Stimulated activated memory B cell treated with anti-CD40 and anti-IgM and Interleukin-4, amounts not matched to agents 10 μg/mL and 1 μg/mL and 100 μg/mL, for 72 hours (primary cell): ENCODE measurements around the gene HOXD12.
A peak's percentile ranks its signal among the peaks of the same experiment; 100 is the strongest.

Experiments
- ATAC-seq: fragments of 150-1000 bp; cut with Tn5 transposase; 2 replicates; pipeline ENCODE4 v1.10.0; 2021
- H3K27ac Mint-ChIP-seq: one replicate; pipeline ENCODE4 v1.8.0; 2022; ENCODE audit warnings: mild to moderate bottlenecking, mixed read lengths
- H3K27me3 Mint-ChIP-seq: one replicate; pipeline ENCODE4 v1.8.0; 2022; ENCODE audit warnings: mixed read lengths
- H3K36me3 Mint-ChIP-seq: one replicate; pipeline ENCODE4 v1.8.0; 2022; ENCODE audit warnings: mixed read lengths
- H3K4me1 Mint-ChIP-seq: one replicate; pipeline ENCODE4 v1.8.0; 2022; ENCODE audit warnings: mixed read lengths
- H3K4me3 Mint-ChIP-seq: one replicate; pipeline ENCODE4 v1.8.0; 2022; ENCODE audit warnings: mild to moderate bottlenecking, moderate library complexity, mixed read lengths
- H3K9me3 Mint-ChIP-seq: one replicate; pipeline ENCODE4 v1.8.0; 2022; ENCODE audit warnings: mixed read lengths

HOXD12 gene

GRCh38 chr2:176105078-176105729, 5.6 kb downstream of the HOXD12 start:
- H3K36me3 Mint-ChIP-seq, result no peaks in the 10 kb centered on the region
- H3K4me3 Mint-ChIP-seq, result no peak overlapping the region
- H3K27me3 Mint-ChIP-seq, result peaks cover 79% of the 10 kb centered on the region
- ATAC-seq, result no peak
- peaks cover 8% of the 10 kb centered on the region for H3K4me1 Mint-ChIP-seq
- H3K27ac Mint-ChIP-seq, result no peak overlapping the region
- H3K9me3 Mint-ChIP-seq, result peaks cover 4% of the 10 kb centered on the region

GRCh38 chr2:176105730-176106580, 6.4 kb downstream of the HOXD12 start:
- Mint-ChIP-seq H3K27ac (no peak overlapping the region), H3K27me3 (peaks cover 77% of the 10 kb centered on the region), H3K9me3 (peaks cover 4% of the 10 kb centered on the region), H3K36me3 (no peaks in the 10 kb centered on the region), H3K4me1 (peaks cover 8% of the 10 kb centered on the region), H3K4me3 (peak overlapping the region; percentile 5)
- ATAC-seq, result no peak

- Mint-ChIP-seq H3K36me3 (no peaks in the 10 kb centered on the region), H3K9me3 (peaks cover 4% of the 10 kb centered on the region), H3K4me3 (peak within 1 kb of the TSS; percentile 5), H3K4me1 (peaks cover 12% of the 10 kb centered on the region), H3K27me3 (peaks cover 77% of the 10 kb centered on the region), H3K27ac (no peak within 1 kb of the TSS)
- ATAC-seq, result no peak
Measured at GRCh38 chr2:176106581-176107539, 7.3 kb downstream of the HOXD12 start, which contains the start of gene HOXD11. TSS of gene HOXD11 (plus strand) at chr2:176107280. CDS start at chr2:176107356, 76 bp downstream.

- H3K27ac Mint-ChIP-seq, result no peak overlapping the region
- H3K36me3 Mint-ChIP-seq, result no peaks in the 10 kb centered on the region
- no peak overlapping the region for H3K4me3 Mint-ChIP-seq
- peaks cover 77% of the 10 kb centered on the region for H3K27me3 Mint-ChIP-seq
- H3K4me1 Mint-ChIP-seq, result peaks cover 12% of the 10 kb centered on the region
- H3K9me3 Mint-ChIP-seq, result peaks cover 4% of the 10 kb centered on the region
- ATAC-seq, result no peak
Measured at GRCh38 chr2:176107731-176108181, 8.2 kb downstream of the HOXD12 start.

GRCh38 chr2:176109192-176109901, 9.8 kb downstream of the HOXD12 start:
- ATAC-seq, result no peak
- no peaks in the 10 kb centered on the region for H3K36me3 Mint-ChIP-seq

GRCh38 chr2:176109946-176110345, 10.4 kb downstream of the HOXD12 start:
- H3K9me3 Mint-ChIP-seq, result peaks cover 4% of the 10 kb centered on the region
- H3K27ac Mint-ChIP-seq, result no peak overlapping the region
- peaks cover 12% of the 10 kb centered on the region for H3K4me1 Mint-ChIP-seq
- H3K27me3 Mint-ChIP-seq, result peaks cover 75% of the 10 kb centered on the region
- ATAC-seq, result no peak
- no peaks in the 10 kb centered on the region for H3K36me3 Mint-ChIP-seq
- H3K4me3 Mint-ChIP-seq, result no peak overlapping the region

More at GRCh38 chr2:176109192-176109901, 9.8 kb downstream of the HOXD12 start:
- H3K4me3 Mint-ChIP-seq, result no peak overlapping the region
- H3K4me1 Mint-ChIP-seq, result peaks cover 12% of the 10 kb centered on the region
- no peak overlapping the region for H3K27ac Mint-ChIP-seq
- peaks cover 4% of the 10 kb centered on the region for H3K9me3 Mint-ChIP-seq
- H3K27me3 Mint-ChIP-seq, result peaks cover 75% of the 10 kb centered on the region

- Mint-ChIP-seq H3K9me3 (peaks cover 4% of the 10 kb centered on the region), H3K36me3 (no peaks in the 10 kb centered on the region), H3K4me1 (peaks cover 12% of the 10 kb centered on the region), H3K27ac (no peak overlapping the region), H3K4me3 (no peak overlapping the region), H3K27me3 (peaks cover 72% of the 10 kb centered on the region)
- no peak for ATAC-seq
Measured at GRCh38 chr2:176110415-176111308, 11.1 kb downstream of the HOXD12 start.

GRCh38 chr2:176111309-176111663, 11.7 kb downstream of the HOXD12 start:
- Mint-ChIP-seq H3K9me3 (peaks cover 1% of the 10 kb centered on the region), H3K36me3 (no peaks in the 10 kb centered on the region), H3K27me3 (peaks cover 72% of the 10 kb centered on the region), H3K4me1 (peaks cover 7% of the 10 kb centered on the region), H3K27ac (no peak overlapping the region), H3K4me3 (no peak overlapping the region)
- no peak for ATAC-seq

GRCh38 chr2:176111846-176112374, 12.3 kb downstream of the HOXD12 start:
- Mint-ChIP-seq H3K27ac (no peak overlapping the region), H3K9me3 (no peaks in the 10 kb centered on the region), H3K4me1 (peaks cover 5% of the 10 kb centered on the region), H3K36me3 (no peaks in the 10 kb centered on the region), H3K4me3 (no peak overlapping the region), H3K27me3 (peaks cover 73% of the 10 kb centered on the region)
- no peak for ATAC-seq

- Mint-ChIP-seq H3K36me3 (no peaks in the 10 kb centered on the region), H3K9me3 (no peaks in the 10 kb centered on the region), H3K4me1 (peaks cover 5% of the 10 kb centered on the region), H3K27ac (no peak overlapping the region), H3K27me3 (peaks cover 80% of the 10 kb centered on the region), H3K4me3 (no peak overlapping the region)
- no peak for ATAC-seq
Measured at GRCh38 chr2:176112375-176113302, 13.0 kb downstream of the HOXD12 start.

- Mint-ChIP-seq H3K4me1 (peaks cover 11% of the 10 kb centered on the region), H3K27me3 (peaks cover 89% of the 10 kb centered on the region), H3K27ac (no peak overlapping the region), H3K9me3 (no peaks in the 10 kb centered on the region), H3K4me3 (no peak overlapping the region), H3K36me3 (no peaks in the 10 kb centered on the region)
- no peak for ATAC-seq
Measured at GRCh38 chr2:176114120-176114929, 14.7 kb downstream of the HOXD12 start.
